Choroid plexus epithelial cell (primary cell): ENCODE data around the gene STIM2.
"Not testable (repeated sequence)": the region's sequence is repeated elsewhere in the genome, so short reads cannot be mapped to it uniquely, and the experiment has no call there.

Source experiments
- DNase-seq: peaks from one replicate; pipeline ENCODE4 v3.0.0-alpha.2; 2010; ENCODE audit warnings: low read depth
- H3K4me3 ChIP-seq: 2 replicates; pipeline ENCODE4 v1.5.1; 2011; ENCODE audit warnings: low read depth, mild to moderate bottlenecking, control low read depth, low read length, moderate library complexity
- CTCF ChIP-seq: conservative IDR thresholded peaks from 2 replicates; pipeline ENCODE4 v1.5.1; 2011; ENCODE audit warnings: low read depth, mild to moderate bottlenecking, control low read depth, inconsistent platforms, low read length, moderate library complexity

STIM2 gene

DNA sequence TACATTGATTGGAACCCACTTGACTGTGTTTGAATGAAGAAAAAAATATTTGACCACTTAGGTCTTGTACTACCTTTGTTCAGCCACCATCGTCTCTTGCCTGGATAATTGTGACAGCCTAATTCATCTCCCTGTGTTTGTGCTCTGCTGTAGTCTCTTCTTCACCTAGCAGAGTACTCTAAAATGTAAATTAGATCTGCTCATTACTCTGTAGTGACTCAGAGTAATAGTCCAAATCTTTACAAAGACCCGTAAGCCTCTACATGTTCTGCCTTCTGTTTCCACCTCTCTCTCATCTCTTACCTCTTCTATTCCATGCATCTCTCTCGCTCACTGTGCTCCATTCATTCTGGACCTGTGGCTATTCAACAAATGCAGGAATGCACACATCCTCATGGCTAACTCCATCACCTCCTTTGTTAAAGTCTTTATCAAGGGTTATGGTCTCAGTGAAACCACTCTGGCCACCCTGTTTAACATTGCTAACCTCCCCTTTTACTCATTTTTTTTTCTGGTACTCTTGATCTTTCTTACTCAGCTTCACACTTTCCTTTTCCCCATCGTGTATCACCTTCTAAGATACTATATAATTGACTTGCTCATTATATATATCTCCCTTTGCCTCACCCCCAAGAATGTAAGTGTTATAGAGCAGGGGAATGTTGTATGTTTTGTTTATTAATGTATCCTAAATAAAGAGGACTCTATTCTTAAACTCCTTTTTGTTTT lies 98.4 kb downstream of the STIM2 start:
- no peak for TF ChIP-seq CTCF
- DNase-seq, result no peak
- H3K4me3 ChIP-seq, result no peak overlapping the region

- no peak for TF ChIP-seq CTCF
- no peak overlapping the region for H3K4me3 ChIP-seq
- no peak for DNase-seq
Measured at GRCh38 chr4:26959654-26960047, 99.0 kb downstream of the STIM2 start.

- no peak for DNase-seq
- no peak for TF ChIP-seq CTCF
- H3K4me3 ChIP-seq, result no peak overlapping the region
Measured at GRCh38 chr4:26962720-26963119, 102.1 kb downstream of the STIM2 start.

- DNase-seq, result no peak
- no peak for TF ChIP-seq CTCF
Measured at GRCh38 chr4:26964512-26964911, 103.9 kb downstream of the STIM2 start.

GRCh38 chr4:26964994-26965393 lies 104.4 kb downstream of the STIM2 start:
- no peak for DNase-seq
- no peak for TF ChIP-seq CTCF
- H3K4me3 ChIP-seq, result no peak overlapping the region

More at GRCh38 chr4:26964512-26964911, 103.9 kb downstream of the STIM2 start:
- no peak overlapping the region for H3K4me3 ChIP-seq

GRCh38 chr4:26975464-26976181 lies 115.0 kb downstream of the STIM2 start:
- not testable (repeated sequence) for DNase-seq, H3K4me3 ChIP-seq

- no peak for TF ChIP-seq CTCF
- H3K4me3 ChIP-seq, result no peak overlapping the region
- DNase-seq, result peak; percentile 31
Measured at GRCh38 chr4:26978387-26979053, 117.9 kb downstream of the STIM2 start.
